ENCODE data around the gene ZNF823. TPM values are rescaled to one million over a fixed set of nuclear protein-coding genes. Genes with fewer than 3 reads are reported as not detected.

The ZNF823 gene
- total and polyA plus RNA-seq, 2 of the 13 experiments (the other 11 are each of a cell fraction or from before 2014, with no cell fraction given) = 5.7 to 11.7 TPM

- 0 out of 2 replicates have a peak, but pooled peaks have one; percentile 63 for TF ChIP-seq ZC3H13 (CRISPR knock-in tag; IDR thresholded peaks at IDR 0.05)
- TF ChIP-seq HIC2 (CRISPR knock-in tag; IDR thresholded peaks at IDR 0.05; ENCODE audit: low read depth) = no peak
- peak; percentile 62; the same call in 1 of the 2 replicates for TF ChIP-seq ZFP90 (CRISPR knock-in tag; IDR thresholded peaks at IDR 0.05; ENCODE audit: borderline replicate concordance)
- no peak for TF ChIP-seq NONO (IDR thresholded peaks at IDR 0.05)
- 0 out of 2 replicates have a peak, but pooled peaks have one; percentile 14 for TF ChIP-seq NONO (CRISPR knock-in tag; conservative IDR thresholded peaks at IDR 0.05)
- no peak for TF ChIP-seq ZNF513 (CRISPR knock-in tag; conservative IDR thresholded peaks at IDR 0.05)
- TF ChIP-seq PAWR (CRISPR knock-in tag; IDR thresholded peaks at IDR 0.05; ENCODE audit: borderline replicate concordance) = no peak
- TF ChIP-seq ZNF574 (CRISPR knock-in tag; IDR thresholded peaks at IDR 0.05) = no peak
- TF ChIP-seq ZNF616 (CRISPR knock-in tag; IDR thresholded peaks at IDR 0.05; ENCODE audit: low read depth) = no peak
- peak; percentile 23; the same call in 1 of the 2 replicates for TF ChIP-seq ARNT2 (CRISPR knock-in tag; IDR thresholded peaks at IDR 0.05; ENCODE audit: low read depth)
- no peak for TF ChIP-seq KDM6A (CRISPR knock-in tag; IDR thresholded peaks at IDR 0.05; ENCODE audit: low read depth)
- TF ChIP-seq GZF1 (CRISPR knock-in tag; IDR thresholded peaks at IDR 0.05) = no peak
- no peak for TF ChIP-seq CBX2 (IDR thresholded peaks at IDR 0.05; ENCODE audit: low read depth, low read length)
- TF ChIP-seq CBX2 (CRISPR knock-in tag; IDR thresholded peaks at IDR 0.05; ENCODE audit: low read depth) = no peak
- TF ChIP-seq EEA1 (CRISPR knock-in tag; IDR thresholded peaks at IDR 0.05; ENCODE audit: borderline replicate concordance) = no peak
- 0 out of 2 replicates have a peak, but pooled peaks have one; percentile 49 for TF ChIP-seq ZNF276 (CRISPR knock-in tag; IDR thresholded peaks at IDR 0.05; ENCODE audit: low read depth)
- TF ChIP-seq MNT (IDR thresholded peaks at IDR 0.05) = no peak
- no peak for TF ChIP-seq RBAK (CRISPR knock-in tag; IDR thresholded peaks at IDR 0.05)
Observed at GRCh38 chr19:11737964-11738745, 591 bp downstream of the ZNF823 start (continued).
